ENCODE data around the gene ZNF511.
A peak's percentile ranks its signal among the peaks of the same experiment; 100 is the strongest.

Gene ZNF511

DNA sequence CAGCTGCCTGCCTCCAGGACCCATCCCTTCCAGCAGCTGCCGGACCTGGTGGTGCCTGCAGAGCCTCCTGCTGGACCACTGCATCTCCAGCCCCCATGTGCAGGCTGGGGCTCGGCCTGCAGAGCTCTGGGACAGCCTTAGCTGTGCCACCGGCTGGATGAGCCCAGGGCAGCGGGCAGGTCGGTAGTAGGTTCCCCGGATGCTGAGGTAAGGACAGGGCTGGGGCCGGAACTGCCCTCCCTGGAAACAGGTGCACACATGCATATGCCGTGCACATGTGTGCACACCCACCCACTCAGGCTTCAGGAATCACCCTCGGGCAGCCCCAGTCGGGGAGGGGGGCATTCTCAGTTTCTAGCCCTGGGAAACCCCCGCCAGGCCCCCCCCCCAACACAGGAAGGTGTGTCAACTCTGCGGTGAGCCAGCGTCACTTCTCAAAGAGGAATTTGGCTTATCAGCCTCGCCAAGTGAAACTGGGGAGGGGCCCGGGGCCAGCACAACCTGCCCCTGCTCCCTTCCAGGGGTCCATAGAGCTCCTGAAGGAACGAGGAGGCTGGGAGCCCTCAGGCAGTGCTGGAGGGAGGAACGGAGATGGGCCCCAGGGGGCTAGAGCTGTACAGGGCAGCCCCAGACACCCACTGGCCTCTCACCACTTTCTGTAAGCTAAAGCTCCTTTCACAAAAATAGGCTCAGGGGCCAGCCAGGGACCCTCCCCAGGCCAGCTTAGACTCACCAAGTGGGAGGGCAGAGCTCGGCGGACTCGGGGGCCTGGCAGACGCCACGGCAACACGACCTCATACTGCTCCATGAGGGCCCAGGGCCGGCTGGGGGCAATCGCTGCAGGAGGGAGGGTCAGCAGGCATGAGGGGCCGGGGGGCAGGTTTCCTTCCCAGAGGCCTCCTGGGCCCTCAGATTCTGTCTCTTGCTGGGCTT, 33.7 kb upstream of the ZNF511 start:
- DNase-seq: peak; percentile 83

DNA sequence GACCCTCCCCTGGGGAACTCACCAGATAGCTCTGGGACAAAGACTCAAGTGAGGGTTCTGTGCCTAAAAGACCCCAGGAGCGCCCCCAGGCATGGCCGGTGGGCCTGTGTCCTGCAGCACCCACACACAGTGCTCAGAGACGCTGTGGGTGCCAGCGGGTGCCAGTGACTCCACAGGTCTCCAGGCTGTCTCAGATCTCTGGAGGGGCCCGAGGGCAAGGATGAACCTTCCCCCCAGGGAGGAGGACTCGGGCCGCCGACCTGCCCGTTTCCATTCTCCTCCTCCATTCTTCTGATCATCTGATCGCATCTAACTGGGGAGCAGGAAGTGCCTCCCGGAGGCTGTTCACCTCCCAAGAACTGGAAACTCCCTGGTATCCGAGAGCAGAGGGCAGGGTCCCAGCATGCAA, 33.0 kb upstream of the ZNF511 start:
- peak; percentile 42 for DNase-seq

DNA sequence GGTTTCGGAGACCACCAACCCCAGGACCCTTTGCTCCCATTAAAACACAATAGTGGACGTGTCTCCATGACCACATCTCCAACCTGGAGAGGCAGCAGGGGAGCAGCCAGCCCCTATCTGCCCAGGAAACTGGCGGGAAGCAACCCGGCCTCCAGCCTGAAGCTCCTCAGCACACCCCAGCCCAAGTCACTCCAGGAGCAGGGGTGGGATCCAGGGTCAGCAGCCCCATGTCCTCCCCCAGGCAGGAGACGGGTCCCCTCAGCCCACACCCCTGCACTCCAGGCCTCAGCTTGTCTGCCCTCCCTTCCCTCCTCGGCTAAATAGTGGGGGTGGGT, 32.6 kb upstream of the ZNF511 start:
- no peak for DNase-seq

DNA sequence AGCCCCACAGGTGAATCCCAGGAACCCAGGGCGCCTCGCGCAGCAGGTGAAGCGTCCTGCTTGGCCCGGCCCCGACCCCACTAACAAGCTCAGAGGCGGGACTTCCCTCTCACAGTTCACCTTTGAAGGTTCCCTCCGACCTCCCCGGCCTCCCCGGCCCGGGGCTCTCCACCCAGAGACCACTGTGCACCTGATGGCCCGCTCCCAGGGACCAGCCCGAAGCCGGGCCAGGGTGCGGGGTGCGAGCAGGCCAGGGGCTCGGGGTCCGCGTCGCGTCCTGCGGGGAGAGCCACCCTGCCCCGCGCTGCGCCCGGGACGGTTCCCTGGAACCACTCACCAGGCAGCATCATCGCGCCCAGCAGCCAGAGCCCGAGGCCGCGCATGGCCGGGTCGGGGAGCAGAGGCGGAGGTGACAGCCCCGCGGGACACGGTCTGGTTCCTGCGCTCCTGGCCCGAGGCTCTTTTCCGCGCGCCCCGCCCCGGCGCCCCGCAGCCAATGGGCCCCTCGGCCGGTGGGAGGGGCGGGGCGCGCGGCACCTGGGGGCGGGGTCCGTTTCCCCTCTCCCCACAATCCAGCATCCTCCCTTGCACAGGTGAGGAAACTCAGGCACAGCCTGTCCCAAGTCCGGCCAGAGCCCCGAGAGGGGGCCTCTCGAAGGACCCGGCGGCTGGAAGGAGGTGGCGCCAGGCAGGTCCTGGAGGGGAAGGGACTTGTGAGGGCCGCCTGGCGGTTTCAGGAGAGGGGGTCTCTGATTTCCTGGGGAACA, 32.1 kb upstream of the ZNF511 start, which contains the start of gene ADAM8:
ADAM8 (minus strand) TSS at position 434 of the 767 bp plus-strand sequence; CDS start at position 383, 51 bp downstream.
- peak; percentile 66 for DNase-seq

DNA sequence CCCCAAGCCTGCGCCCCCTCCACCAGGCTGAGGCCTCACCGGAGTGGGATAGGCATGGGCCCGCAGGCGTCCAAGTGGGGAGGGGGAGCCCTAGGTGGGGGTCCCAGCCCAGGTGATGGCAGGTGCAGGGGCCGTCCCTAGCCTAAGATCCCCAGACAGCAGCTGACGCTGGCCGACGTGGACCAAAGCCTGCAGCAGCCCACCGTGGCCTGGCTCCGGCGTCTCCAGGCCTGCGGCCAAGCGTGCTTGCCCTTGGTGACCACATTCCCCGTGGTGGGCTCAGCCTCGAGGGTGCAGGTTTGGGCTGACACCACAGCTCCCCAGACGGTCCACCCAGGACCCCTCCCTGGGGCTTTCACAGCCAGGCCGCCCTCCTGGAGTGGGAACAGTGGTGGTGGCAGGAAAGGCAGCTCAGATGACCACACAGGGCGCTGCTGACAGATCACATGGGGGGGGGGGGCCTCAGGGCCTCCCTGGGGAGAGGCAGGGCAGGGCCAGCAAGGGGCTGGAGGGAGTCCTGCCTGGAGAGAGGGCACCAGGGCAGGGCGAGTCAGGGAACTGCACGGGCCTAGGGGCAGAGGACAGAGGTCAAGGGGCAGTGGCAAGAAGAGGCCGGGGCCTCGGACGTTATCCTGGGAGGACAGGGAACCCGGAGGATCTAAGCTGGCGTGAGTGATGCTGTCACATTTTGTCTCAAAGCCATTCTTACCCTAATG, 31.3 kb upstream of the ZNF511 start:
- DNase-seq: no peak

DNA sequence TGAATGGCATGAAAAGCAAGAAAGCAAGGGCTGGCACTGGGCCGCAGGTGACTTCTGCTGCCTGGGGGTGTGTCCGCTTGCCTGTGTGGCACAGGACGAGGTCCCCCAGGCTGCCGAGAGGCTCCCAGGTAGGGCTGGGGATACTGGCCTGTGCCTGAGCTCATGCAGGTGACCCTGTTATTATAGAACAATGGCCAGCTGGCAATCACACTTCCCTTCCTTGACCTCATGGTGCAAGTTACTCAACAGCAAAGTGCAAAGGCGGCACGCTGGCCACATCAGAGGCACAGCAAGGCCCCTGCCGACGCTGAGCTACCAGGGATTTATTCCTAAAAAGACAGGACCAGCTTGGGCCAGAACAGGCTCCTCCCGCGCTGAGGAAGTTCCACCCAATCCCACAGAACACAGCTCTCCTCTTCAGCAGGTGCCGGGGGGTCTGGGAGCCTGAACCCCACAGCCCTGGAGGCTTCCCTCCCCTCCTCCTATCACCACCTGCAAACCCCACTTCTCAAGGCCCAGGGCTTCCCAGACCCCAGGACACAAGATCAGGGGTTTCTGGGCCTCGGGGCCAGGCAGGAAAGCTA, 30.6 kb upstream of the ZNF511 start:
- DNase-seq: no peak

DNA sequence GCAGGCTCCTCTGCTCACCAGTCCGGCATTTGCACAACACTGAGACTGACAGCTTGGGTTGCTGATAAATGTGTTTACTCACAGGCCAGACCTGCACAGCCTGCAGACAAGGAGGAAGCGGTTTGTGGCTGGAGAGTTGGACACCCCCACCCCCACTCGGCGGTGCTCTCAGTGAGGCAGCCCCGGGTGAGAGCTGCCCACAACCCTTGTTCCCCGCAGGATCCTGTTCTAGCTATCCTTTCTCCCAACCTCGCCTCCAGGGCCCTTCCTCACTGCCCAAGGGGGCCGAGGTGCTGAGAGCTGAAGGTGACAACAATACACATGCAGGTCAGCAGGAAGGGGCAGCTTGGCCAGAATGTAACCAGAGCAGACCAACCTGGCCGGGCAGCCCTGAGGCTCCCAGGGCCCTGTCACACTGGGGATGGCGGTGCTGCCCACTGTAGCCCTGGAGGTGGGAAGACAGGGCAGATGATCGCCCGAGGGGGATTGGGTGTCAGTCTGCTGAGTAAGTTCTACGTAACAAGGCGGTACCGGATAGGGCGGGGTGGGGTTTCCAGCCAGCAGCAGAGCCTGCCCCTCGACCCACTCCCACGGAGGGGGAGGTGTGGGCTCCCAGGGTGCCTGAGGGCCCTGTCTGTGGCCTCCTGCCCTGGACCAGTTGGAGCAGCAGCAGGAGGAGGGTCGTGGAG, 30.0 kb upstream of the ZNF511 start:
- DNase-seq: no peak

DNA sequence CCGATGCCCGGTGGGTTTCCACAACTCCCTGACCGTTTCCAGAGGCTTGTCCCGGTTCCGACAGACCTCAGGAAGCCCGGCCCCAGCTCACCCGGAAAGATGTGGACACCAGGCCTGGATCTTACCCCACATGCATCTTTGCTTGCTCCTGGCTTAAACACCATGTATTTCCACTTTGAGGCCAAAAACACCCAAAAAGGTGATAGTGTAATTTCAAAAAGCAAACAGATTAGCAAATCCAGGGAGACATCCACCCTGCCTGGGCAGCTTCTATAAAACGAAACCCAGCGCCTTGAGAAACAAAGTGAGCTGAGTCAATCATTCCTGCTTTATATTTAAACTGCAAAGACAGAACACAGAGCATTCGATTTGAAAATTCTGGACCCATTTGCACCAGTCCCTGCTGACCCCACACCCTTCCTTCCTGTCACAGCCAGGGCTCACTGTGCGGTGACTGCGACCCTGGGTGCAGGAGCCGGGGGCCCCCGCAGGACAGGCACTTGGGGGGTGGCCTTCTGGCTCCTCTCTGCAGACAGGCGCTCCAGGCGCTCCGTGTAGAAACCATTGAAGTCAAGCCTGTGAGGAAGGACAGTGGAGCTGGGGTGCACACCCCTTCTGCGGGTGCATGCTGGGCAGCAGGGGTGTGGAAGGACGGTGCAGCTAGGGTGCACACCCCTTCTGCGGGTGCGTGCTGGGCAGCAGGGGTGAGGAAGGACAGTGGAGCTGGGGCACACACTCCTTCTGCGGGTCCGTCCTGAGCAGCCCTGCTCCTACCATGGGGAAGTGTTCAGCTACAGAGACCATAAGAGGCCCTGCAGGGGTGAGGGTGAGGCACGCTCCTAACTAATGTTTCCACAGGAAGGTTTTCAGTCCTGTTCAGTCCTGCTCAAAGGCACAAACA, 29.1 kb upstream of the ZNF511 start:
- no peak for DNase-seq

DNA sequence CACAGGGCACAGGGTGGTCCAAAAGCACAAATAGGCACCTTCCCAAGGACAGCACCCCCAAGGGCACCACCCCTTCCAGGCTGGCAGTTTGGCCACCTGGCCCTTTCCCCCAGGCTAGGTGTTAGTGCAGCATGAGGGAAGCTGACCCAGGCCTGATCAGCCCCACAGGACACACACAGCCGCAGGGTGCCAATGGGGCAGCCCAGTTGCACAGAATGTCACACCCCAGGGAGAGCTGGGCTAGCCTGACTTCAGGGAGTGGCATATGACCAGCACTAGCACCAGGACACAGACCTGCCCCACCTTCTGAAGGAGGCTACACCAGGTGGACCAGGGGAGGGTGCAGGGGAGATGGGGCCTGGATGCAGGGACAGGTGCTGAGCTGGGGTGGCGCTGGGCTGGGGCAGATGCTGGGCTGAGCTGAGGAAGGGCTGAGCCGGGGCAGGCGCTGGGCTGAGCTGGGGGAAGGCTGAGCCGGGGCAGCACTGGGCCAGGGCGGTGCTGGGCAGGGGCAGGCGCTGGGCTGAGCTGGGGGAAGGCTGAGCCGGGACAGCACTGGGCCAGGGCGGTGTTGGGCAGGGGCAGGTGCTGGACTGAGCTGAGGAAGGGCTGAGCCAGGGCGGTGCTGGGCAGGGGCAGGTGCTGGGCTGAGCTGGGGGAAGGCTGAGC, 28.2 kb upstream of the ZNF511 start:
- DNase-seq: no peak

DNA sequence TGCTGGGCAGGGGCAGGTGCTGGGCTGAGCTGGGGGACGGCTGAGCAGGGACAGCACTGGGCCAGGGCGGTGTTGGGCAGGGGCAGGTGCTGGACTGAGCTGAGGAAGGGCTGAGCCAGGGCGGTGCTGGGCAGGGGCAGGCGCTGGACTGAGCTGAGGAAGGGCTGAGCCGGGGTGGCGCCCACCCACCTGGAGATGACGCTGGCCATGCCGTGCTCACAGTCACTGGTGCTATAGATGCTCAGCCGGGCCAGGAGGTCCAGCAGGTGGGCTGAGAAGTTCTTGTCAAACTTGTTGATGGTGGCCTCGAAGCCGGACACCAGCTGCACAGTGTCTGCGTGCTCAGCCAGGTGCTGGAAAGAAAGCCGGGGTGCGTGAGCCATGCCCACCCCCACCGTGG, 27.6 kb upstream of the ZNF511 start:
- DNase-seq: no peak

DNA sequence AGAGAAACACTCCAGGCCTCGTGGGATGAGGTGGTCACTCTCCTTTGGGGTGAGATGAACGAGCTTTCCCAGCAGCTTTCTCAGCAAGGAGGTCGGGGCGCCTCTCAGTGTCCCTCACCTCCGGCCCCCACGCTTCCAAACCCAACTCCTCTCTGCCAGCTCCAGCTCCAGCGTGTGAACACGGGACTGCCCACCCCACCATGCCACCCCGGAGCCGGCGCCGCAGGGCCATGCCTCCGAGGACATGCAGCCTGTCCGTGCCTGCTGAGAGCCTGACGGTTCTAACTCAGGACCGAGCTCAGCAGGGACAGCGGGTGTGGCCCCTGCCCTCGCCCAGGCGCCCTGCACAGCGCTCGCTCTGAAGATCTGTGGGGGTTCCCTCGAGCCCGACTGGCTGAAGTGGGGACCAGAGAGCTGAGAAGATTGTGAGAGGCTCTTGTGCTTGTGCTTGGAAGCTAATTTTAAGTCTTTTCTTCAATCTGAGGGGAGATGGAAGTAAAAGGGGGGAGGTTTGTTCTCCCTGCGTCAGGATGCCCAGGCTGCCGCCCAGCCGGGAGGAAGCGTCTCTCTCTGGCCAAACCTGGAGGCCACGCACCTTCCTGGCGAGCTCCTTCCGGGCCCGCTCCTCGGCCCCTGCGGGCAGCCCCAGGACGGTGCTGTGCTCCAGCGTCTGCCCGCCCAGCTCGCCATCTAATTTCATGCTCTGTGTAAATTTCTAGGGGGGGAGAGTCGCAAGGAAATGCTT, 26.9 kb upstream of the ZNF511 start:
- DNase-seq: no peak

DNA sequence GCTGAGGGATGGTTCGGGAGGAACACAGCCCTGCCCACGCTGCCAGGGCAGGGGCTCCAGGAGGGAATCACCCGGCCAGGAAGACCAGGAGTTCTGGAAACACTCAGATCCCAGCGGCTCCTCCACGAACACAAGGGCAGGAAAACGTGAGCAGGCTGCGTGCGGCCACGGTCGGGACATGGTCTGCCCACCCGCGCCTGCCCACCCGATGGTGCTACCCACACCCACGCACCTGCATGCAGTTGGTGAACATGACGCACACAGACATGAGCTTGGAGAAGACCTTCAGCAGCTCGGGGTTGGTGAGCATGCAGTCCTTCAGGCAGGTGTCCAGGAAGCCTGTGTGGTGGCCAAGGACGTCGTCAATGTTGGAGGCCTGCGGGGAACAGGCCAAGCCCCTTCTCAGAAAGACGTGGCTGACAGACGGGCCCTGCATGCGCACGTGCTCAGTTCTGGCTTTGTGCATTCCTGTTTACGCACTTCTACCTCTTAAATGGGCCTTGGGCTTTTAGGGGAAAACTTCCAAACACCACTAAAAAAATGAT, 25.8 kb upstream of the ZNF511 start:
- no peak for DNase-seq

DNA sequence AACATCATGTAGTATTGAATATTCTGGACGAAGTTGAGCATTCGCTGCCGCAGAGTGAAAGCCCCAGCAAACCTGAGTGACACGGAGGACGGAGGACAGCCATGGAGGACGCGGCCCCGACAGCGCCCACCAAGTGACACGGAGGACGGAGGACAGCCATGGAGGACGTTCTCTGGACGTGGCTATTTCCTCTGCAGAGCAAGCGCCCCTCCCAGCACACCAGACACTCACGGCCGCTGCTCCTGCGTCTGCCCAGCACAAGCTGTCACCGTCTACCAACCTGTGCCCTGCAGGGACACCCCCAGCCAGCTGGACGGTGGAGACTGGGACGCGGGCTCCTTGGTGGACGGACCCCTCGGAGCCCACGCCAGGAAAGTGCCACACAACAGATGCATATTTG, 24.8 kb upstream of the ZNF511 start:
- DNase-seq: no peak

DNA sequence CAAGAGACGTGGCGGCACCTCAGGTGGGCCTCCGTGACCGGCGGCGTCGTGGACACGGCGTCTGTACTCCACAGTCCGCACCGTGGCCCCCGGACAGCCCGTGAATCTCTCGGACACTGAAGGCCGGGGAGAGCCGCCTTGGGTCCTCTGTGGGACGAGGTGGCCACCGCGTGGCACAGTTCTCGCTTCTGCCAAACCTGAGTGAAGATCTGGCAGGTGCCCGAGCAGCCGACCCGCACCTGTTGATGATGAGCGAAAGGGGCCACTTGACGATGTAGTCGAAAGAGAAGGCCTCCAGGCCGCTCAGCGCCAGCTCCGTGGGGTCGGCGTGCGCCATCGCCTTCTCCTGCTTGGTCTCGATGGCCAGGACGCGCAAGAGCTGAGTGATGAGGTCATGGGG, 23.5 kb upstream of the ZNF511 start:
- no peak for DNase-seq

DNA sequence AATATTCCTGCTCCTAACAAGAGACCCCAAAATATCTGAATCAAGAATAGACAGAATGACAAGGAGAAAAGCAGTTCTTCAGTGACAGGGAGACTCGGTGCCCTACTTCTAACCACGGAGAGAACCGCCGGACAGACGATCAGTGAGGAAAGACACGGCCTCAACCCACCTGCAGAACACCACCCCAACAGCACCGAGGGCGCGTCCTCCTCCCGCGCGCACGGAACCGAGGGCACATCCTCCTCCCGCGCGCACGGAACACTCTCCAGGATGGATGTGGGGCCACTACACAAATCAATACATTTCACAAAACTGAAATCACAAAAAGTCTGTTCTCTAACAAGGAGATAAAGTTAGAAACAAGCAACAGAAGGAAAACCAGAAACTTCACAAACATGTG, 22.3 kb upstream of the ZNF511 start:
- DNase-seq: no peak

DNA sequence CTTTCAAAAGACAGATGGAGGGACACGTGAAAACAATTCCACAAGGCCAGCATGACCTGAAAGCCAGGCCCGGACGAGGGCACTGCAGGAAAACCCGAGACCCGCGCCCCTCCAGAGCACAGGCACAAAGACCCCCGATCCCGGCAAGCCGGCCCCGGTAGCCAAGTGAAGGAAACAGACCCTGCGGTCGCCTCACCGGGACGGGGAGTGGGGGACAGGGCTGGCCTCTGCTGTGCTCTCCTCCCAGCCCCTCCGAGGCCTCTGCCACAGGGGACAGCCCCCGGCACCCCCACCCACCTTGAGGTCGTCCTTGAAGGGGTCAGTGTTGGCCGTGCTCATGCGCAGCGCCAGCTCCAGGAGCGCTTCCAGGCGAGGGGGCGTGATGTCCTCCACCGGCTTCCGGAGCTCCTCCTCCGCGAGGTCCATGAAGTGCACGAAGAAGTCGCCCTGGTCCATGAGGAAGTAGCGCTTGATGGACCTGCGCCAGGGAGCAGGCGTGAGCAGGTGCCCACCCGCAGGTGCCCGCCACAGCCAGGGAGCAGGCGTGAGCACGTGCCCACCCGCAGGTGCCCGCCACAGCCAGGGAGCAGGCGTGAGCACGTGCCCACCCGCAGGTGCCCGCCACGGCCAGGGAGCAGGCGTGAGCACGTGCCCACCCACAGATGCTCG, 20.7 kb upstream of the ZNF511 start:
- no peak for DNase-seq

DNA sequence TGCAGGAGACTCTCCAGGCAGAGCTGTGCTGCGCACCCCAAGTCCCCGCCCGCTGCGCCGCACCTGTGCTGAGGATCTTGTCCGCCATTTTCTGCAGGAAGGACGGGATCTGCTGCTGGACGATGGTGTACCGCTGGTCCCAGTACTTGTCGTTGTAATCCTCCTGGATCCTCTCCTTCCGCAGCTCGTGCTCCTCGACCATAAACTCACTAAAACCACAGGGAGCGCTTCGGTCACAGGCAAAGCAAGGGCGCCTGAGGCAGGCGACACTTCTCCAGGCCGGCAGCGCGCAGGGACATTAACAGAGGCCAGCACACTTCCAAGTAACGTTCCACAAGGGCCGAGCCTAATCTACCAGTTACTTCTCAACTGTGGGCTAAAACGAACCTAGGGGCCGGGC, 19.0 kb upstream of the ZNF511 start:
- no peak for DNase-seq

DNA sequence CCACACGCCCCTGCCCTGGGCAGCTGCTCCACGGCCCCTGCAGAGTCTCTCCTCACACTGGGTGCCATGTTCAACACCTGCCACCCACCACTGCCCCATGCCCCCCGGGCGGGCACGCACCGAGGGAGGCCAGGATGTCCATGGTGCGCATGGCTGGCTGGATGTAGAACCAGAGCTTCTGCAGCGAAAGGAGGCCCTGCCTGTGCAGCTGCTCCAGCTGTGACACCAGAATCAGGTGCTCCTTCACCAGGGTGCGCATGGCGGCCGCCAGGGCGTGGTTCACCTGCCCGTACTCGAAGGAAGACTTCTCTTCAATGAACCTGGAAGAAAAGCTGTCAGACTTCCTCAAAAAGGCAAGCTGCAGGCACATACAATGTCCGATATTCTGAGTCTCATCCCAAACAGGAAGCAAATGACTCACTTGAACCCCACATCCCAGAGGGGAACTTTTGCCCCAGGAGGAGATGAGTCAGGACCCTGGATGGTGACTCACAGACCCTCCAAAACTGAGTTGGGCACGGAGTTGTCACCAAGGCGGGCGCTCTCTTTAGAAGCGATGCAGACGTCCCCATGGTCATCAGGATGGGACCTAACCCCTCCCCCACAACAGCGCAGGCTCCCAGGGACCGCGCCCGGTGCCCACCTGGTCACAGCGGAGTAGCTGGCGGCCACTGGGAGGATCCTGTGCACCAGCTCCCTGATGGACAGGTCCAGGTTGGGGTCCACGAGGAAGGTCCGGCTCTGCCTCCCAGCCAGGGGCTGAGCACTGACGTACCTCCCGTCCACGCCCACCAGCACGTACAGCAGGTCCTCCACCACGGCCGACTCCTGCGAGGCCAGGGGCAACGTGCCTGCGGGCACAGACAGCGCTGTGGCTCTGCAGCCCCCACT, 15.6 kb upstream of the ZNF511 start:
- DNase-seq: no peak

All from activated naive CD4-positive, alpha-beta T cell treated with anti-CD3 and anti-CD28 coated beads, Interleukin-2, amount 50 U/mL, for 16 hours (primary cell).